ENCODE data around the gene CEMIP. TPM values are rescaled to one million over a fixed set of nuclear protein-coding genes. Genes with fewer than 3 reads are reported as not detected.

Gene CEMIP
- total and polyA plus RNA-seq, 2 of the 8 experiments (the other 6 are each of a cell fraction or from before 2014, with no cell fraction given): 0.11 to 0.60 TPM

DNA sequence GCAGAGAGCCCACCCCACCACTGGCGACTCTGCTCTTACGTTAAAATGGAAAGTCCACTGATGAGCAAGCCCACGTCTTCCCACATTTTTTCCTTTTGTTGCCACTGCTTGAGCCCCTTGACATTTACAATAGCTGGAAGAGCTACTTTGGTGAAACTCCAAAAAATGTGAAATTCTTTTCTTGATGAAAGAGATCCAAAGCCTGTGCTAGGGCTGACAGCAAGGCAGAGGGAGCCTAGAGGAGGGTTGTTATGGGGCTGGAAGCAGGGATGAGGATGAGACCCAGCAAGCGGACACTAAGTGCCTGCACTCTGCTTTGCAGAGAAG lies 97.1 kb downstream of the CEMIP start:
- no peaks in the 10 kb centered on the region for H3K27me3 ChIP-seq (replicated peaks in 1 of 4; ENCODE audit: control insufficient read depth in 3 of 4, extremely low read depth in 1 of 4, insufficient read depth in 3 of 4, low read length in 3 of 4)
- no peak overlapping the region for H3K27ac ChIP-seq (ENCODE audit: low read depth, low read length)
- H3K79me1 ChIP-seq (ENCODE audit: low read depth, low read length): no peaks in the 10 kb centered on the region
- no peaks in the 10 kb centered on the region for H3K79me2 ChIP-seq (ENCODE audit: control insufficient read depth in 1 of 2, insufficient read depth in 2 of 2, low read length in 2 of 2)
- no peak overlapping the region for H2BK15ac ChIP-seq (ENCODE audit: low read length)
- no peak overlapping the region for H2BK5ac ChIP-seq (ENCODE audit: low read depth, low read length)
- H3K4me3 ChIP-seq (ENCODE audit: extremely low read depth in 1 of 4, insufficient read depth in 2 of 4, low read depth in 3 of 4, low read length in 4 of 4): no peak overlapping the region
- peaks cover 0 to 2% (median 0%) of the 10 kb centered on the region in 4 experiments; a peak in 1 of 7 replicates for H3K4me1 ChIP-seq (replicated peaks in 1 of 4; ENCODE audit: control insufficient read depth in 3 of 4, insufficient read depth in 4 of 4, low read length in 3 of 4)
- H4K5ac ChIP-seq (ENCODE audit: insufficient read length, low read depth, low read length): no peak overlapping the region
- H3K4me2 ChIP-seq (ENCODE audit: insufficient read depth in 1 of 2, low read depth in 2 of 2, low read length in 2 of 2): no peak overlapping the region
- no peaks in the 10 kb centered on the region for H3K23me2 ChIP-seq (ENCODE audit: low read depth, low read length)
- H4K91ac ChIP-seq (replicated peaks; ENCODE audit: insufficient read length, low read length): no peak overlapping the region
- no peak overlapping the region for H4K8ac ChIP-seq (ENCODE audit: extremely low read depth, insufficient read depth, low read length)
- no peak overlapping the region for H3K14ac ChIP-seq (ENCODE audit: insufficient read length)
- no peaks in the 10 kb centered on the region for H4K20me1 ChIP-seq (replicated peaks in 1 of 2; ENCODE audit: control insufficient read depth in 1 of 2, insufficient read depth in 2 of 2, low read length in 2 of 2)
- H3K56ac ChIP-seq (replicated peaks; ENCODE audit: insufficient read length, low read depth, low read length): no peak overlapping the region
- FAIRE-seq: no peak
- TF ChIP-seq, protein P1, sequence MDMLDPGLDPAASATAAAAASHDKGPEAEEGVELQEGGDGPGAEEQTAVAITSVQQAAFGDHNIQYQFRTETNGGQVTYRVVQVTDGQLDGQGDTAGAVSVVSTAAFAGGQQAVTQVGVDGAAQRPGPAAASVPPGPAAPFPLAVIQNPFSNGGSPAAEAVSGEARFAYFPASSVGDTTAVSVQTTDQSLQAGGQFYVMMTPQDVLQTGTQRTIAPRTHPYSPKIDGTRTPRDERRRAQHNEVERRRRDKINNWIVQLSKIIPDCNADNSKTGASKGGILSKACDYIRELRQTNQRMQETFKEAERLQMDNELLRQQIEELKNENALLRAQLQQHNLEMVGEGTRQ (IDR thresholded peaks at IDR 0.05; ENCODE audit: low read length): no peak
- TF ChIP-seq SIX5 (IDR thresholded peaks at IDR 0.05; ENCODE audit: low read depth, low read length) (no peak), SRF (IDR thresholded peaks at IDR 0.05; ENCODE audit: low read depth, low read length) (no peak), POLR2A (IDR thresholded peaks at IDR 0.05; ENCODE audit: control extremely low read depth in 1 of 2, low read depth in 2 of 2, low read length in 2 of 2) (no peak), NANOG (IDR thresholded peaks at IDR 0.05; ENCODE audit: insufficient read depth, low read depth, low read length, poor library complexity, severe bottlenecking) (no peak), YY1 (IDR thresholded peaks at IDR 0.05; ENCODE audit: low read depth, low read length) (no peak), TCF12 (IDR thresholded peaks at IDR 0.05; ENCODE audit: low read depth, low read length) (no peak)
- no peak overlapping the region for H2AFZ ChIP-seq (ENCODE audit: low read length)
- no peak overlapping the region for H2AK5ac ChIP-seq (ENCODE audit: low read depth, low read length)
- no peak for DNase-seq (ENCODE audit: low read depth in 1 of 2, low spot score in 2 of 2)
- ChIA-PET POLR2A (ENCODE audit: partially characterized antibody) (no interaction called here), CTCF (ENCODE audit: partially characterized antibody) (interaction anchor here (0.7 to 1.3 kb wide), 2 partner anchors 20 to 64 kb away, joined by 3 read pairs; no protein-coding TSS in a partner anchor)
- WGBS, 2 experiments (ENCODE audit: extremely low coverage in 1 of 2, insufficient coverage in 1 of 2, insufficient read length in 1 of 2, insufficient replicate concordance in 2 of 2, low coverage in 1 of 2, low lambda C conversion rate in 2 of 2, missing lambda C conversion rate in 1 of 2): 89% methylated on average over 4 of the region's 4 CpGs; no CpG with 5 or more reads in 1 of the 2 experiments
- no peak overlapping the region for H2BK120ac ChIP-seq (replicated peaks; ENCODE audit: low read depth, low read length)
- no peak overlapping the region for H2BK20ac ChIP-seq (ENCODE audit: low read length)
- no peak overlapping the region for H2BK12ac ChIP-seq (ENCODE audit: low read depth, low read length)
- no peak overlapping the region for H3K9ac ChIP-seq (replicated peaks in 1 of 4; ENCODE audit: extremely low read depth in 1 of 4, low read depth in 3 of 4, low read length in 3 of 4)
- H3K9me3 ChIP-seq (ENCODE audit: insufficient read depth in 2 of 2, low read depth in 1 of 2, low read length in 1 of 2): no peaks in the 10 kb centered on the region
- no peak overlapping the region for H3K23ac ChIP-seq (ENCODE audit: insufficient read length)
- H3K4ac ChIP-seq (replicated peaks; ENCODE audit: insufficient read length, low read depth, low read length): no peak overlapping the region
- H3K18ac ChIP-seq (ENCODE audit: extremely low read depth, low read length): no peak overlapping the region
- no peaks in the 10 kb centered on the region for H3K36me3 ChIP-seq (ENCODE audit: control insufficient read depth in 2 of 4, insufficient read depth in 4 of 4, low read length in 3 of 4)
